Naive thymus-derived CD4-positive, alpha-beta T cell (primary cell): ENCODE measurements around the gene STK39. TPM values are rescaled to one million over a fixed set of nuclear protein-coding genes. Genes with fewer than 3 reads are reported as not detected.

ENCODE experiments used
- ATAC-seq: fragments of 150-1000 bp; cut with Tn5 transposase; 2 replicates; pipeline ENCODE4 v1.10.0; 2021; ENCODE audit warnings: mild to moderate bottlenecking, moderate library complexity
- CTCF ChIA-PET: fragments of 350-600 bp; sonication (Branson Sonifier 250); formaldehyde crosslinking; loops from one replicate; lab custom pipeline; 2021; ENCODE audit warnings: antibody characterized with exemption; lab: Charles Lee
- POLR2A ChIA-PET: fragments of 350-600 bp; sonication (Branson Sonifier 250); formaldehyde crosslinking; loops from one replicate; lab custom pipeline; 2021; ENCODE audit warnings: antibody characterized with exemption, inconsistent platforms; lab: Charles Lee
- DNase-seq, 9 donors: peaks; one replicate each; pipeline versions ENCODE4 v3.0.0 to v3.0.0-alpha.2; 2020 to 2022; ENCODE audit warnings: mixed read lengths in 1 of 9
- H3K27ac ChIP-seq: one replicate; pipeline ENCODE4 v1.7.0; 2013; ENCODE audit warnings: mild to moderate bottlenecking, low read depth, low read length, moderate library complexity
- H3K27me3 ChIP-seq, 2 donors: one replicate each; pipeline ENCODE4 v1.7.0; 2013; ENCODE audit warnings: low read length in 2 of 2, mild to moderate bottlenecking in 2 of 2, moderate library complexity in 2 of 2; ENCODE audit not compliant: control insufficient read depth in 2 of 2, insufficient read depth in 2 of 2
- H3K36me3 ChIP-seq, 3 experiments: 1 replicate in 2 of 3; 2 replicates in 1 of 3; pipeline ENCODE4 v1.7.0; 2013; ENCODE audit warnings: low read length in 3 of 3, mild to moderate bottlenecking in 3 of 3, moderate library complexity in 1 of 3; ENCODE audit not compliant: insufficient read depth in 3 of 3, control insufficient read depth in 2 of 3
- H3K4me1 ChIP-seq, 2 donors: one replicate each; pipeline ENCODE4 v1.7.0; 2013; ENCODE audit warnings: low read length in 2 of 2, mild to moderate bottlenecking in 2 of 2, moderate library complexity in 1 of 2; ENCODE audit not compliant: control insufficient read depth in 2 of 2, insufficient read depth in 2 of 2
- H3K4me3 ChIP-seq: 2 replicates; pipeline ENCODE4 v1.7.0; 2013; ENCODE audit warnings: mild to moderate bottlenecking, low read length
- H3K9me3 ChIP-seq, 3 experiments: 1 replicate in 2 of 3; 2 replicates in 1 of 3; pipeline ENCODE4 v1.7.0; 2013; ENCODE audit warnings: low read length in 3 of 3; ENCODE audit not compliant: control insufficient read depth in 2 of 3
- H3K27ac Mint-ChIP-seq, 9 donors: one replicate each; pipeline ENCODE4 v1.8.0; 2020 to 2022; ENCODE audit warnings: mixed read lengths in 9 of 9, mild to moderate bottlenecking in 8 of 9, moderate library complexity in 5 of 9, inconsistent platforms in 2 of 9
- H3K27me3 Mint-ChIP-seq, 5 donors: one replicate each; pipeline ENCODE4 v1.8.0; 2021 to 2022; ENCODE audit warnings: mixed read lengths in 5 of 5, mild to moderate bottlenecking in 1 of 5
- H3K36me3 Mint-ChIP-seq, 5 donors: one replicate each; pipeline ENCODE4 v1.8.0; 2020 to 2022; ENCODE audit warnings: mixed read lengths in 5 of 5, mild to moderate bottlenecking in 3 of 5, inconsistent platforms in 1 of 5
- H3K4me1 Mint-ChIP-seq, 7 donors: one replicate each; pipeline ENCODE4 v1.8.0; 2020 to 2022; ENCODE audit warnings: mixed read lengths in 7 of 7, mild to moderate bottlenecking in 3 of 7, inconsistent platforms in 1 of 7
- H3K4me3 Mint-ChIP-seq, 10 donors: one replicate each; pipeline ENCODE4 v1.8.0; 2020 to 2022; ENCODE audit warnings: mild to moderate bottlenecking in 10 of 10, mixed read lengths in 10 of 10, moderate library complexity in 6 of 10, inconsistent platforms in 2 of 10
- H3K9me3 Mint-ChIP-seq, 11 donors: one replicate each; pipeline ENCODE4 v1.8.0; 2020 to 2022; ENCODE audit warnings: mixed read lengths in 11 of 11, mild to moderate bottlenecking in 4 of 11, inconsistent platforms in 1 of 11, moderate library complexity in 1 of 11
- intact Hi-C, 2 donors: fragments of 100-400 bp; cut with micrococcal nuclease; formaldehyde crosslinking; loops; one replicate each; pipeline ENCODE4 v1.15.1; 2023
- polyA plus RNA-seq, 2 donors: library from polyadenylated mRNA; unstranded; fragments of 300-500 nt; fragmentation: Illumina TruSeq; gene quantifications; one replicate each; pipeline ENCODE4 v1.2.3, GENCODE V29; 2021
- total RNA-seq, 6 experiments: library from RNA in 5 of 6; stranded (reverse) in 5 of 6; gene quantifications; 1 replicate in 5 of 6; 2 replicates in 1 of 6; pipeline ENCODE4 v1.2.3 and lab custom pipeline; 2021 to 2026

The STK39 gene
- total and polyA plus RNA-seq, 7 experiments from 2014 or later = 2.7 to 33.9 (median 16.9) TPM

- H3K36me3 ChIP-seq = peaks cover 0 to 25% (median 0%) of the 10 kb centered on the region in 3 experiments
These were observed 192.7 kb downstream of the STK39 start for GRCh38 chr2:168054657-168055056.

GRCh38 chr2:168053676-168054075 is 193.7 kb downstream of the STK39 start:
- Mint-ChIP-seq H3K27ac (no peak overlapping the region), H3K36me3 (peaks cover 2 to 51% (median 35%) of the 10 kb centered on the region in 5 donors), H3K4me3 (no peak overlapping the region), H3K27me3 (no peaks in the 10 kb centered on the region), H3K4me1 (peaks cover 0 to 5% (median 0%) of the 10 kb centered on the region in 7 donors), H3K9me3 (no peaks in the 10 kb centered on the region)
- Histone ChIP-seq H3K27ac (no peak overlapping the region), H3K4me1 (no peaks in the 10 kb centered on the region), H3K36me3 (peaks cover 0 to 17% (median 0%) of the 10 kb centered on the region in 3 experiments), H3K9me3 (no peaks in the 10 kb centered on the region), H3K27me3 (no peaks in the 10 kb centered on the region), H3K4me3 (no peak overlapping the region)
- no peak for DNase-seq
- ATAC-seq = no peak
- intact Hi-C loops = no loop called here
- ChIA-PET CTCF (no interaction called here), POLR2A (no interaction called here)

More at GRCh38 chr2:168054657-168055056, 192.7 kb downstream of the STK39 start:
- no peak overlapping the region for H3K27ac Mint-ChIP-seq
- Histone ChIP-seq H3K9me3 (no peaks in the 10 kb centered on the region), H3K4me3 (no peak overlapping the region), H3K27ac (no peak overlapping the region), H3K27me3 (no peaks in the 10 kb centered on the region), H3K4me1 (no peaks in the 10 kb centered on the region)
- H3K4me1 Mint-ChIP-seq = peaks cover 0 to 5% (median 0%) of the 10 kb centered on the region in 7 donors
- no peak for ATAC-seq
- no peaks in the 10 kb centered on the region for H3K9me3 Mint-ChIP-seq
- POLR2A ChIA-PET = interaction anchor here (1.0 kb wide), 1 partner anchor 279 kb away, joined by 3 read pairs; no protein-coding TSS in a partner anchor
- DNase-seq = no peak
- no peaks in the 10 kb centered on the region for H3K27me3 Mint-ChIP-seq
- H3K36me3 Mint-ChIP-seq = peaks cover 0 to 41% (median 29%) of the 10 kb centered on the region in 5 donors
- H3K4me3 Mint-ChIP-seq = no peak overlapping the region
- CTCF ChIA-PET = interaction anchor here (0.7 kb wide), 1 partner anchor 18 kb away, joined by 4 read pairs; no protein-coding TSS in a partner anchor
- intact Hi-C loops = no loop called here

- Mint-ChIP-seq H3K36me3 (peaks cover 2 to 52% (median 37%) of the 10 kb centered on the region in 5 donors), H3K27me3 (no peaks in the 10 kb centered on the region), H3K4me3 (no peak overlapping the region), H3K9me3 (no peaks in the 10 kb centered on the region), H3K4me1 (peaks cover 0 to 7% (median 0%) of the 10 kb centered on the region in 7 donors), H3K27ac (no peak overlapping the region)
- H3K27me3 ChIP-seq = no peaks in the 10 kb centered on the region
- H3K27ac ChIP-seq = no peak overlapping the region
- intact Hi-C loops = no loop called here
- H3K9me3 ChIP-seq = no peaks in the 10 kb centered on the region
- POLR2A ChIA-PET = no interaction called here
- DNase-seq = no peak
- H3K36me3 ChIP-seq = peaks cover 0 to 10% (median 0%) of the 10 kb centered on the region in 3 experiments
- no peak for ATAC-seq
- H3K4me3 ChIP-seq = no peak overlapping the region
- CTCF ChIA-PET = no interaction called here
- no peaks in the 10 kb centered on the region for H3K4me1 ChIP-seq
These were observed 194.6 kb downstream of the STK39 start for GRCh38 chr2:168052773-168053172.

DNA sequence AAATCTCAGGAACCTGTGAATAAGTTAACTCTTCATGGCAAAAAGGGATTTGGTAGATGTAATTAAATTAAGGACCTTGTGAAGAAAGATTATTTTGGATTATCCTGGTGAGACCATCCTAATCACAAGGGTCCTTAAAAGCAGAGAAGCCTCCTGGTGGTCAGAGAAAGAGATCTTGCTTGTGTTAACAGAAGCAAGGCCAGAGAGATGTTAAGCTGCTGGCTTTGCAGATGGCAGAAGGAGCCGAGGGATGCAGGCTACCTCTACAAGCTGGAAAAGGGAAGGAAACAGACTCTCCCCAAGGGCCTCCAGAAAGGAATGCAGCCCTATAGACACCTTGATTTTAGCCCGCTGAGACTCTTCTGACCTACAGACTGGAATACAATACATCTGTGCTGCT is 197.0 kb downstream of the STK39 start:
- intact Hi-C loops = no loop called here
- Histone ChIP-seq H3K9me3 (no peaks in the 10 kb centered on the region), H3K36me3 (peaks cover 0 to 6% (median 0%) of the 10 kb centered on the region in 3 experiments), H3K4me3 (no peak overlapping the region), H3K27me3 (no peaks in the 10 kb centered on the region), H3K4me1 (no peaks in the 10 kb centered on the region), H3K27ac (no peak overlapping the region)
- Mint-ChIP-seq H3K36me3 (peaks cover 2 to 68% (median 38%) of the 10 kb centered on the region in 5 donors), H3K9me3 (no peaks in the 10 kb centered on the region), H3K4me1 (peaks cover 0 to 7% (median 0%) of the 10 kb centered on the region in 7 donors), H3K27ac (no peak overlapping the region), H3K4me3 (no peak overlapping the region), H3K27me3 (no peaks in the 10 kb centered on the region)
- ATAC-seq (no peak), DNase-seq (no peak)
- ChIA-PET POLR2A (no interaction called here), CTCF (interaction anchor here (0.6 kb wide), 1 partner anchor 1100 kb away, joined by 3 read pairs; no protein-coding TSS in a partner anchor)

DNA sequence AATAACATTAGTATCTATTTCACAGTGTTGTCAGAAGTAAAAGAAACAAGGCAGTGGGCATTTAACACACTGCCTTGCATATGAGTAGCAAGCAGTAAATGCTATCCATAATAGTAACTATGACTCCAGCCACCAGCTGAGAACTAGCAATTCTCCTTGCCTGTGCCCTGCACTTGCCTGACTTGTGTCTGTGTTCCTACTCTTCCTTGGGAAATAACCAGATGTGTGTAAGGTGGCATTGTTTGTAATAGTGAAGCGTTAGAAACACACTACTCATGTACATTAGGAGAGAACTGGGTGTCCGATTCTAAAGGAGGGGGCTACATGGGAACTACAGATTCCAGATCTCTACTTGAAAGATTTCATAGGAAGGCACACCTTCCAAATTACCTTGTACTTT is 197.8 kb downstream of the STK39 start:
- Histone ChIP-seq H3K9me3 (no peaks in the 10 kb centered on the region), H3K27ac (no peak overlapping the region), H3K4me1 (no peaks in the 10 kb centered on the region), H3K27me3 (no peaks in the 10 kb centered on the region), H3K36me3 (peaks cover 0 to 6% (median 0%) of the 10 kb centered on the region in 3 experiments), H3K4me3 (no peak overlapping the region)
- H3K36me3 Mint-ChIP-seq = peaks cover 2 to 68% (median 40%) of the 10 kb centered on the region in 5 donors
- intact Hi-C loops = no loop called here
- peaks cover 0 to 7% (median under 1%) of the 10 kb centered on the region in 7 donors for H3K4me1 Mint-ChIP-seq
- H3K27ac Mint-ChIP-seq = no peak overlapping the region
- no peaks in the 10 kb centered on the region for H3K27me3 Mint-ChIP-seq
- DNase-seq (no peak), ATAC-seq (no peak)
- H3K9me3 Mint-ChIP-seq = no peaks in the 10 kb centered on the region
- no peak overlapping the region for H3K4me3 Mint-ChIP-seq
- POLR2A ChIA-PET = no interaction called here
- CTCF ChIA-PET = interaction anchor here (0.6 kb wide), 1 partner anchor 1099 kb away, joined by 3 read pairs; no protein-coding TSS in a partner anchor

- CTCF ChIA-PET = no interaction called here
- H3K4me3 Mint-ChIP-seq = no peak overlapping the region
These were observed 200.2 kb downstream of the STK39 start for GRCh38 chr2:168047091-168047690.

More at GRCh38 chr2:168047091-168047690, 200.2 kb downstream of the STK39 start:
- Histone ChIP-seq H3K4me1 (no peaks in the 10 kb centered on the region), H3K27ac (no peak overlapping the region), H3K4me3 (no peak overlapping the region), H3K27me3 (no peaks in the 10 kb centered on the region), H3K36me3 (peaks cover 0 to 6% (median 0%) of the 10 kb centered on the region in 3 experiments), H3K9me3 (no peaks in the 10 kb centered on the region)
- ATAC-seq (no peak), DNase-seq (no peak)
- Mint-ChIP-seq H3K27ac (no peak overlapping the region), H3K4me1 (peaks cover 0 to 7% (median under 1%) of the 10 kb centered on the region in 7 donors), H3K9me3 (no peaks in the 10 kb centered on the region), H3K27me3 (no peaks in the 10 kb centered on the region), H3K36me3 (peaks cover 2 to 63% (median 32%) of the 10 kb centered on the region in 5 donors)
- POLR2A ChIA-PET = no interaction called here
- intact Hi-C loops = no loop called here
